Measurements from ENCODE around the gene RASSF5. TPM values are rescaled to one million over a fixed set of nuclear protein-coding genes. Genes with fewer than 3 reads are reported as not detected.

The RASSF5 gene
- total and polyA plus RNA-seq, 2 experiments from 2014 or later, result 0.48 to 4.4 TPM

DNA sequence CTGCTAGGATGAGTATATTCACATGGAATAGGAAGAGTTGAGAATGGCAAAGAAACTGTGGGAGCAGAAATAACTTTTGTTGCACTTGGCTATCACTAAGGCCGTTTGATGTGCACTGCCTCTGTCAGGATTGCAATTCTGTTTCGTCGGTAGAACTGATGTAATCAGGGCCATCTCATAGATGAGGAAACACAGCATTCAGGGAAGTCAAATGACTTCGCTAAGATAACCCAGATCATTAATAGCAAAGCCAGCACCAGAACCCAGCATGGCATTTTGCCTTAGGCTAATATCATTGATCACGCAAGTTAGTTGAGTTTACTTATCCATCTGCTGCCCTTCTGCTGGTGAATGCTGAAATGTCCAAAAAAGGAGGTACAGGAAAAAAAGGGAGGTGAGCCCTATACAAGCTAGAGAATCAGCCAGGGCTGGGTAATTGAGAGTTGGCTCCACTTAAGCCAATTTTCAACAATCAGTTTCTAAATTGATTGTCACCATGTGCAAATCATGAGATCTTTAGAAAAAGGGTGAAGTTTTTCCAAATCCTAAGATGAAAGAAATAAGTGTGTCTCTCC, 7.6 kb downstream of the RASSF5 start:
- H3K79me2 ChIP-seq (replicated peaks; ENCODE audit: insufficient read depth), result no peaks in the 10 kb centered on the region
- Mint-ChIP-seq H3K9me3 (no peaks in the 10 kb centered on the region), H3K36me3 (ENCODE audit: low read depth) (no peaks in the 10 kb centered on the region), H3K4me3 (no peak overlapping the region), H3K4me1 (peaks cover 30% of the 10 kb centered on the region), H3K27ac (no peak overlapping the region), H3K27me3 (ENCODE audit: insufficient read depth, low read depth, poor library complexity) (peaks cover 18% of the 10 kb centered on the region)
- H3K27ac ChIP-seq (ENCODE audit: low read depth), result no peak overlapping the region
- H3K4me1 ChIP-seq (ENCODE audit: insufficient read depth), result peaks cover 13% of the 10 kb centered on the region
- no peaks in the 10 kb centered on the region for H4K20me1 ChIP-seq (replicated peaks; ENCODE audit: insufficient read depth)
- H3K36me3 ChIP-seq (ENCODE audit: insufficient read depth), result no peaks in the 10 kb centered on the region
- TF ChIP-seq CREB1 (CRISPR knock-in tag; IDR thresholded peaks at IDR 0.05; ENCODE audit: low read depth) (no peak), ZNF331 (CRISPR knock-in tag; IDR thresholded peaks at IDR 0.05; ENCODE audit: low read depth) (no peak), NANOG (IDR thresholded peaks at IDR 0.05; ENCODE audit: borderline replicate concordance) (no peak), EZH2phosphoT487 (IDR thresholded peaks at IDR 0.05; ENCODE audit: unreplicated experiment) (no peak)
- DNase-seq (ENCODE audit: low spot score) (no peak), ATAC-seq (no peak)
- no peaks in the 10 kb centered on the region for H3F3A ChIP-seq (replicated peaks; ENCODE audit: low read depth)
- no peak overlapping the region for H3K4me3 ChIP-seq
- H3K27me3 ChIP-seq (ENCODE audit: insufficient read depth), result peaks cover 13% of the 10 kb centered on the region; the same call in 1 of the 2 replicates
- no peak overlapping the region for H2AFZ ChIP-seq
- H3K9me2 ChIP-seq (ENCODE audit: insufficient read depth), result no peaks in the 10 kb centered on the region
- no peak overlapping the region for H3K4me2 ChIP-seq

DNA sequence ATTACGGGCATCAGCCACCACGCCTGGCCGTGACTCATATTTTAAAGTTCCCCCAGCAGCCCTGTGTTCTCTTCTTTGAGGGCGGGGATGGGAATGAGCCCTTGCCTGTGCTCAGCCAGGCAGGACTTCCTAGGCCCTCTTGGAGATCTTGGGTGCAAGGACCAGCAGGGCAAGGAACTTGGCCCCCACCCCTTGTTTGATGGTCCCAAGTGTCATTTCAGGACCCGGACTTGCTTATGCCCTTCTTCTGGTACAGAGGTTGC, 9.3 kb downstream of the RASSF5 start:
- TF ChIP-seq ZNF114 (CRISPR knock-in tag; IDR thresholded peaks at IDR 0.05) (no peak), ZNF331 (CRISPR knock-in tag; IDR thresholded peaks at IDR 0.05; ENCODE audit: low read depth) (no peak), EZH2 (IDR thresholded peaks at IDR 0.05; ENCODE audit: low read depth, unreplicated experiment) (no peak), CREB1 (CRISPR knock-in tag; IDR thresholded peaks at IDR 0.05; ENCODE audit: low read depth) (no peak), EZH2phosphoT487 (IDR thresholded peaks at IDR 0.05; ENCODE audit: unreplicated experiment) (no peak), NANOG (IDR thresholded peaks at IDR 0.05; ENCODE audit: borderline replicate concordance) (no peak)
- TF ChIP-seq, protein P1, sequence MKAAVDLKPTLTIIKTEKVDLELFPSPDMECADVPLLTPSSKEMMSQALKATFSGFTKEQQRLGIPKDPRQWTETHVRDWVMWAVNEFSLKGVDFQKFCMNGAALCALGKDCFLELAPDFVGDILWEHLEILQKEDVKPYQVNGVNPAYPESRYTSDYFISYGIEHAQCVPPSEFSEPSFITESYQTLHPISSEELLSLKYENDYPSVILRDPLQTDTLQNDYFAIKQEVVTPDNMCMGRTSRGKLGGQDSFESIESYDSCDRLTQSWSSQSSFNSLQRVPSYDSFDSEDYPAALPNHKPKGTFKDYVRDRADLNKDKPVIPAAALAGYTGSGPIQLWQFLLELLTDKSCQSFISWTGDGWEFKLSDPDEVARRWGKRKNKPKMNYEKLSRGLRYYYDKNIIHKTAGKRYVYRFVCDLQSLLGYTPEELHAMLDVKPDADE (IDR thresholded peaks at IDR 0.05), result no peak
- TF ChIP-seq, protein P2, sequence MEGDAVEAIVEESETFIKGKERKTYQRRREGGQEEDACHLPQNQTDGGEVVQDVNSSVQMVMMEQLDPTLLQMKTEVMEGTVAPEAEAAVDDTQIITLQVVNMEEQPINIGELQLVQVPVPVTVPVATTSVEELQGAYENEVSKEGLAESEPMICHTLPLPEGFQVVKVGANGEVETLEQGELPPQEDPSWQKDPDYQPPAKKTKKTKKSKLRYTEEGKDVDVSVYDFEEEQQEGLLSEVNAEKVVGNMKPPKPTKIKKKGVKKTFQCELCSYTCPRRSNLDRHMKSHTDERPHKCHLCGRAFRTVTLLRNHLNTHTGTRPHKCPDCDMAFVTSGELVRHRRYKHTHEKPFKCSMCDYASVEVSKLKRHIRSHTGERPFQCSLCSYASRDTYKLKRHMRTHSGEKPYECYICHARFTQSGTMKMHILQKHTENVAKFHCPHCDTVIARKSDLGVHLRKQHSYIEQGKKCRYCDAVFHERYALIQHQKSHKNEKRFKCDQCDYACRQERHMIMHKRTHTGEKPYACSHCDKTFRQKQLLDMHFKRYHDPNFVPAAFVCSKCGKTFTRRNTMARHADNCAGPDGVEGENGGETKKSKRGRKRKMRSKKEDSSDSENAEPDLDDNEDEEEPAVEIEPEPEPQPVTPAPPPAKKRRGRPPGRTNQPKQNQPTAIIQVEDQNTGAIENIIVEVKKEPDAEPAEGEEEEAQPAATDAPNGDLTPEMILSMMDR (conservative IDR thresholded peaks at IDR 0.05; ENCODE audit: low read depth in 2 of 2), result no peak
- Mint-ChIP-seq H3K4me3 (no peak overlapping the region), H3K27me3 (ENCODE audit: insufficient read depth, low read depth, poor library complexity) (peaks cover 7% of the 10 kb centered on the region), H3K4me1 (peaks cover 19% of the 10 kb centered on the region), H3K36me3 (ENCODE audit: low read depth) (no peaks in the 10 kb centered on the region), H3K9me3 (no peaks in the 10 kb centered on the region), H3K27ac (no peak overlapping the region)
- Histone ChIP-seq H3K27me3 (ENCODE audit: insufficient read depth) (no peaks in the 10 kb centered on the region), H2AFZ (no peak overlapping the region), H3F3A (replicated peaks; ENCODE audit: low read depth) (no peaks in the 10 kb centered on the region), H3K4me3 (no peak overlapping the region), H4K20me1 (replicated peaks; ENCODE audit: insufficient read depth) (no peaks in the 10 kb centered on the region), H3K27ac (ENCODE audit: low read depth) (no peak overlapping the region), H3K9me2 (ENCODE audit: insufficient read depth) (no peaks in the 10 kb centered on the region), H3K4me1 (ENCODE audit: insufficient read depth) (peaks cover 11% of the 10 kb centered on the region), H3K4me2 (no peak overlapping the region), H3K36me3 (ENCODE audit: insufficient read depth) (no peaks in the 10 kb centered on the region), H3K79me2 (replicated peaks; ENCODE audit: insufficient read depth) (no peaks in the 10 kb centered on the region)
- ATAC-seq, result no peak
- no peak for DNase-seq (ENCODE audit: low spot score)
